GM12801 (cell line): ENCODE results near the gene TBC1D3I.
"Not testable (repeated sequence)": the region's sequence is repeated elsewhere in the genome, so short reads cannot be mapped to it uniquely, and the experiment has no call there.

ENCODE experiments used
- TF ChIP-seq, protein P1 (sequence below): IDR thresholded peaks from one replicate; pipeline ENCODE4 v1.5.1; 2011; ENCODE audit warnings: control low read depth; ENCODE audit not compliant: insufficient read length; ENCODE audit errors: extremely low read depth

TBC1D3I gene

DNA sequence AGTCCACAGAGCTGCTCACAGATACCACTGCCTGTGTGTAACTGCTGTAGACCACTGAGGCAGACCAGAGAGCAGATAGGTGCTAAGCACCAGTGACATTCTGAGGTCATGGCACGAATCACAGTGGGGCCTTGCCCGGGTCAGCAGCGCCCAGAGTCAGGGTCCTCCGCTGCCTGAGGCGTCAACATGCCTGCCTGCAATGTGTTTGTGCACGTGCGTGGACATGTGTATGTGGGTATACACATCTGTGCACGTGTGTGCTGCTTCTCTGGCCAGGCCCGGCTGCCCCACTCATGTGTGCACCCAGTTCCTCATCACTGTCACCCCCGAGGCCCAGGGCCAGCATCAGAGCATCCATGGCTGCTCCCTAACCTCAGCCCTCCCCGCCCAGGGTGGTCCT lies at the start of gene TBC1D3I:
TBC1D3I (minus strand) TSS at position 101 of the 400 bp plus-strand sequence. CDS start 1,585 bp downstream, outside the sequence.
- TF ChIP-seq, protein P1, sequence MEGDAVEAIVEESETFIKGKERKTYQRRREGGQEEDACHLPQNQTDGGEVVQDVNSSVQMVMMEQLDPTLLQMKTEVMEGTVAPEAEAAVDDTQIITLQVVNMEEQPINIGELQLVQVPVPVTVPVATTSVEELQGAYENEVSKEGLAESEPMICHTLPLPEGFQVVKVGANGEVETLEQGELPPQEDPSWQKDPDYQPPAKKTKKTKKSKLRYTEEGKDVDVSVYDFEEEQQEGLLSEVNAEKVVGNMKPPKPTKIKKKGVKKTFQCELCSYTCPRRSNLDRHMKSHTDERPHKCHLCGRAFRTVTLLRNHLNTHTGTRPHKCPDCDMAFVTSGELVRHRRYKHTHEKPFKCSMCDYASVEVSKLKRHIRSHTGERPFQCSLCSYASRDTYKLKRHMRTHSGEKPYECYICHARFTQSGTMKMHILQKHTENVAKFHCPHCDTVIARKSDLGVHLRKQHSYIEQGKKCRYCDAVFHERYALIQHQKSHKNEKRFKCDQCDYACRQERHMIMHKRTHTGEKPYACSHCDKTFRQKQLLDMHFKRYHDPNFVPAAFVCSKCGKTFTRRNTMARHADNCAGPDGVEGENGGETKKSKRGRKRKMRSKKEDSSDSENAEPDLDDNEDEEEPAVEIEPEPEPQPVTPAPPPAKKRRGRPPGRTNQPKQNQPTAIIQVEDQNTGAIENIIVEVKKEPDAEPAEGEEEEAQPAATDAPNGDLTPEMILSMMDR = not testable (repeated sequence)

GRCh38 chr17:36214918-36215317 lies 49.5 kb downstream of the TBC1D3I start:
- TF ChIP-seq, protein P1 = no peak

DNA sequence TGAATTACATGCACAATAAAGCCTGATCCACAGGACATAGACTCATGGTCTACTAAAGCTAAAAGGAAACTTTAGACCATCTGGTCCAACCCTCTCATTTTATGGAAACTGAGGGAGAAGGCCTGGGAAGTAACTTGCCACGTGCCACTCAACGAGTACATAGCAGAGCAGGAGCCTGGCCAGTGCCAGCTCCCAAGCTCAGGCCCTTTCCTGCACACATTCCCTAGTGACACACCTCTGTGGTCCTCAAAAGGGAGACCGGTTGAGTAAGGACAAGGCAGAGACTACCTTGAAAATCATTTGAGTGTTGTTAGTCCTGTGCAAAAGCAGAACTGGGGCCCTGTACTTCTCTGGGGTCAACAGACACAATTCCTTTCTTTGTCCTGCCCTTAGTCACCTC lies 50.7 kb downstream of the TBC1D3I start:
- TF ChIP-seq, protein P1 = no peak

- TF ChIP-seq, protein P1 = no peak
Observed at GRCh38 chr17:36212966-36213365, 51.4 kb downstream of the TBC1D3I start.

- TF ChIP-seq, protein P1 = no peak
Observed at GRCh38 chr17:36212272-36212605, 52.1 kb downstream of the TBC1D3I start.

DNA sequence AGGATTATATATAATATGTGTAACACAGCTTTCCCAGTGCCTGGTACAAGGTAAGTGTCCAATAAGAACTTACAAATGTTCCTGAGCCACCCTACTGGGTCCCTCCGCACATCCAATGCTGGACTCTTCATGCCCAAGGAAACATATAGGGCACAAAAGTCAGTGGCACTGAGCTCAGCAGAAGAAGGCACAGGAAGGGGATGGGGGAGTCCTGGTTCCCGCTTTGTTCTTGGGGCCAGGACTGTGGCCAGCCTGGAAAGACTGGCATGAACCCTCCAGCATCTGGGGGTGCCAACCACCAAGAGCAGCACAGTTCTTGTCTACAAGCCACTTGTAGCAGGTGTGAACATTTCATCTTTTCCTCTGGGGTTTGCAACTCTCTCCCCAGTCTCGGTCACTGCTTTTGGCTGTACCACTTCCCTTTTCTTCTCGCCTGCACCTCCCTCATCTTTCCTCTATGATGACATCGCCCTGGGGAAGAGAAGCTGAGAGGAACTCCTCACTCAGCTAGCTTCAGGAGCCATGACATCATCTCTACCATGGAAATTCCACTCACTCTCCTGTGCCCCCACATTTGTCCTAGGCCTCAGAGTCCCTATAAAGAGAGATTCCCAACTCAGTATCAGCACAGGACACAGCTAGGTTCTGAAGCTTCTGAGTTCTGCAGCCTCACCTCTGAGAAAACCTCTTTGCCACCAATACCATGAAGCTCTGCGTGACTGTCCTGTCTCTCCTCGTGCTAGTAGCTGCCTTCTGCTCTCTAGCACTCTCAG lies 53.7 kb downstream of the TBC1D3I start, which contains the start of gene CCL4L2:
CCL4L2 (plus strand) TSS at position 625 of the 773 bp plus-strand sequence.
- TF ChIP-seq, protein P1 = not testable (repeated sequence)

DNA sequence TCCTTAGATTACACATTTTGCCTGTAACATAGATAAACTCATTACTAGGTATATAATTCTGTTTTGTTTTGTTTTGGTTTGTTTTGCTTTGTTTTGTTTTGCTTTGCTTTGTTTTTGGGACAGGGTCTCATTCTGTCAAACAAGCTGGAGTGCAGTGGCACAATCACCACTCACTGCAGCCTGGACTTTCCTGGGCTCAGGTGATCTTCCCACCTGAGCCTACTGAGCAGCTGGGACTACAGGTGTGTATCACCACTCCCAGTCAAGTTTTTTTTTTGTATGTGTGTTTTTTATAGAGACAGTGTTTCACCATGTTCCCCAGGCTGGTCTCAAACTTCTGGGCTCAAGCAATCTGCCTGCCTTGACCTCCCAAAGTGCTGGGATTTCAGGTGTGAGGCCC lies 54.8 kb downstream of the TBC1D3I start:
- TF ChIP-seq, protein P1 = no peak
